Sigmoid colon (tissue), 4 donors: ENCODE measurements around the gene LAG3.

Experiments used
- POLR2A ChIP-seq, 2 donors: fragments of 450-650 bp; IDR thresholded peaks; one replicate each; pipeline ENCODE4 v1.6.1; 2016; ENCODE audit warnings: antibody characterized with exemption in 2 of 2, mild to moderate bottlenecking in 2 of 2, moderate library complexity in 2 of 2
- POLR2AphosphoS5 ChIP-seq, 4 donors: sonication (generic); formaldehyde crosslinking; IDR thresholded peaks; one replicate each; pipeline ENCODE4 v1.6.1; 2017; ENCODE audit warnings: antibody characterized with exemption in 4 of 4
- TF ChIP-seq, protein P1 (sequence below), 4 experiments: fragments of 450-650 bp in 3 of 4; fragments of 200-600 bp in 1 of 4; IDR thresholded peaks; one replicate each; pipeline ENCODE4 v1.5.1; 2016 to 2019; ENCODE audit warnings: antibody characterized with exemption in 4 of 4, mild to moderate bottlenecking in 3 of 4, moderate library complexity in 2 of 4

DNA sequence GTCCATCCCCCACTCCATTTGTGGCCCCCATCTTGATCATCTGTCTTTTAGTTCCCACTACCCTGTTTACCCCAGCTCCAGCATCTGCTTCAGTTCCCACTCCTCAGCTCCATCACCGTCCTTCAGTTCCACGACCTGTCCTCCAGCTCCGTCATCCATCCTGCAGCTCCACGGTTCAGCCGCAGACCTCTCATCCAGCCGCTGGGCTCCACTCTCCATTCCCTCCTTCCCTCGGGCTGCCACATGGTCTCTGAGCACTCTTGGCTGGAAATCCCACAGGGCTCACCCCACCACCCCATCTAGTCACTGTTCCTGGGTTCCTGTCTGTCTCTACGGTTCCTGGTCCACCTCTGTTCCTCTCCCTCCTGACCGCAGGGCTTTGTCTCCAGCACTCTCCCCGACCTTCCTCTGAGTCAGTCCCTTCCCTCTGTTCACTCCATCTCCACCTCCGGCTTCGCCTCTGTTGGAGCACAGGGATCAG lies 52.6 kb downstream of the LAG3 start:
- TF ChIP-seq, protein P1, sequence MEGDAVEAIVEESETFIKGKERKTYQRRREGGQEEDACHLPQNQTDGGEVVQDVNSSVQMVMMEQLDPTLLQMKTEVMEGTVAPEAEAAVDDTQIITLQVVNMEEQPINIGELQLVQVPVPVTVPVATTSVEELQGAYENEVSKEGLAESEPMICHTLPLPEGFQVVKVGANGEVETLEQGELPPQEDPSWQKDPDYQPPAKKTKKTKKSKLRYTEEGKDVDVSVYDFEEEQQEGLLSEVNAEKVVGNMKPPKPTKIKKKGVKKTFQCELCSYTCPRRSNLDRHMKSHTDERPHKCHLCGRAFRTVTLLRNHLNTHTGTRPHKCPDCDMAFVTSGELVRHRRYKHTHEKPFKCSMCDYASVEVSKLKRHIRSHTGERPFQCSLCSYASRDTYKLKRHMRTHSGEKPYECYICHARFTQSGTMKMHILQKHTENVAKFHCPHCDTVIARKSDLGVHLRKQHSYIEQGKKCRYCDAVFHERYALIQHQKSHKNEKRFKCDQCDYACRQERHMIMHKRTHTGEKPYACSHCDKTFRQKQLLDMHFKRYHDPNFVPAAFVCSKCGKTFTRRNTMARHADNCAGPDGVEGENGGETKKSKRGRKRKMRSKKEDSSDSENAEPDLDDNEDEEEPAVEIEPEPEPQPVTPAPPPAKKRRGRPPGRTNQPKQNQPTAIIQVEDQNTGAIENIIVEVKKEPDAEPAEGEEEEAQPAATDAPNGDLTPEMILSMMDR (IDR thresholded peaks at IDR 0.05) = no peak
- TF ChIP-seq POLR2AphosphoS5 (IDR thresholded peaks at IDR 0.05) (no peak), POLR2A (IDR thresholded peaks at IDR 0.05) (no peak)
